ENCODE data around the gene ST7.

The ST7 gene

GRCh38 chr7:117066668-117067067 is 113.4 kb downstream of the ST7 start:
- no peak overlapping the region for H3K4me3 ChIP-seq (ENCODE audit: low read depth, low read length)
- no peak for TF ChIP-seq CTCF (IDR thresholded peaks at IDR 0.05; ENCODE audit: low read depth, low read length)

GRCh38 chr7:117067340-117067739 is 114.0 kb downstream of the ST7 start:
- no peak for TF ChIP-seq CTCF (IDR thresholded peaks at IDR 0.05; ENCODE audit: low read depth, low read length)
- no peak overlapping the region for H3K4me3 ChIP-seq (ENCODE audit: low read depth, low read length)

GRCh38 chr7:117068511-117069145 is 115.3 kb downstream of the ST7 start:
- TF ChIP-seq CTCF (IDR thresholded peaks at IDR 0.05; ENCODE audit: low read depth, low read length): no peak
- H3K4me3 ChIP-seq (ENCODE audit: low read depth, low read length): no peak overlapping the region

DNA sequence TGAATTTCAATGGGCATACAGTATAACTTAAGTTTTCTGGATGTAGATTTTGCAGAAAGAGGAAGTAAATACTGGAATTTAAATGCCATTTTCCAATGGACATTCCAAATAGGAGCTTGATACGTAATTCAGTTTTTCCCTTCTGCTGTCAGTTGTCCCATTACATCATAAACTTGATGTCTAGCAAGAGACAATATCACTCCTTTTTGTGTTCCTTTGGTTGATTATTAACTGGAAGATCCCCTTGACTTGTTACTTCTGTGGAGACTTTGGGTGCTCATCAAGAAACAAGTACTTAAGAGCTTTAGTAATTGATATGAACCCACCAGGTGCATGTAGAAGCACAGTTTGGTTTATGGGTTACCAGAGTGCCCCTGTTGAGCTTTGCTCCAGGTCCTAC is 116.1 kb downstream of the ST7 start:
- TF ChIP-seq CTCF (IDR thresholded peaks at IDR 0.05; ENCODE audit: low read depth, low read length): no peak
- no peak overlapping the region for H3K4me3 ChIP-seq (ENCODE audit: low read depth, low read length)

DNA sequence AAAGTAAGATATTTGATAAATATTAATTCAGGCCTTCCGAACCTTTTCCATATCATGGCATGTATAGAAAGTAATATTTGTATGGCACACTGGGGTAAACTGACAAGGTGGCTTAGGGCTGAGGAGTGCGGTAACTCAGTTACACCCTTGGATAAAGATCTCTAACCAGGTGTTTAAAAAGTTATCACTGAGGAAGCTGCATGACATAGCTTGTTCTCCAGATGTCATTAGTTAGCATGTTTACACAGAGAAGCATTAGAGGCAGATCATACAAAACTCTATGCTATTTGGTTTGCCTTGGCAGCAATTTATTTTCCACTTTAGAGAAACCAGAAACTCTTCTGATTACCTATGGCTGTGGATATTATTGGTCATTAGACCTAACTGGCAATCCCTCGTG is 118.2 kb downstream of the ST7 start:
- no peak overlapping the region for H3K4me3 ChIP-seq (ENCODE audit: low read depth, low read length)
- TF ChIP-seq CTCF (IDR thresholded peaks at IDR 0.05; ENCODE audit: low read depth, low read length): no peak

GRCh38 chr7:117072620-117073118 is 119.4 kb downstream of the ST7 start:
- H3K4me3 ChIP-seq (ENCODE audit: low read depth, low read length): no peak overlapping the region

More at GRCh38 chr7:117072620-117073118, 119.4 kb downstream of the ST7 start:
- TF ChIP-seq CTCF (IDR thresholded peaks at IDR 0.05; ENCODE audit: low read depth, low read length): no peak
